Endothelial cell of umbilical vein (primary cell): ENCODE data around the gene C16orf95. TPM values are rescaled to one million over a fixed set of nuclear protein-coding genes. Genes with fewer than 3 reads are reported as not detected.

ENCODE experiments used
- BruUV-seq: library from RNA; stranded (reverse); fragments of 400-500 nt; replicated peaks from 2 replicates; lab custom pipeline; 2021; lab: Mats Ljungman, UMichigan
- CTCF ChIA-PET: fragments of 300-600, 350-600 bp; sonication (Branson Sonifier 250); formaldehyde crosslinking; loops from one replicate; lab custom pipeline; 2021; ENCODE audit warnings: antibody characterized with exemption, inconsistent platforms; lab: Charles Lee
- POLR2A ChIA-PET: fragments of 300-600, 350-600 bp; sonication (Branson Sonifier 250); formaldehyde crosslinking; loops from one replicate; lab custom pipeline; 2021; ENCODE audit warnings: antibody characterized with exemption, inconsistent platforms; lab: Charles Lee
- DNase-seq: peaks from one replicate; pipeline ENCODE4 v3.0.0-alpha.2; 2011; ENCODE audit warnings: low read depth, low spot score
- FAIRE-seq: peaks from 2 replicates; lab custom pipeline; 2011; peaks lifted over from hg19 to GRCh38; lab: Jason Lieb, UNC
- H2AFZ ChIP-seq: 2 replicates; pipeline ENCODE4 v1.6.0; 2012; ENCODE audit warnings: low read depth, low read length, control low read depth, inconsistent platforms
- H3K27ac ChIP-seq: 2 replicates; pipeline ENCODE4 v1.5.1; 2011; ENCODE audit warnings: low read depth, mild to moderate bottlenecking, control low read depth, low read length, moderate library complexity; ENCODE audit not compliant: insufficient read depth
- H3K27me3 ChIP-seq, 2 experiments: 2 replicates each; pipeline versions ENCODE4 v1.6.0 to v1.6.1; 2011; ENCODE audit warnings: low read length in 2 of 2, mixed read lengths in 1 of 2; ENCODE audit not compliant: control insufficient read depth in 2 of 2, insufficient read depth in 2 of 2
- H3K36me3 ChIP-seq, 2 experiments: 2 replicates in 1 of 2; 3 replicates in 1 of 2; pipeline ENCODE4 v1.5.1; 2011; ENCODE audit warnings: low read length in 2 of 2, mild to moderate bottlenecking in 1 of 2, moderate library complexity in 1 of 2; ENCODE audit not compliant: control insufficient read depth in 2 of 2, insufficient read depth in 2 of 2; ENCODE audit errors: extremely low read depth in 1 of 2
- H3K4me1 ChIP-seq: 3 replicates; pipeline ENCODE4 v1.5.1; 2011; ENCODE audit warnings: mild to moderate bottlenecking, low read length; ENCODE audit not compliant: control insufficient read depth, insufficient read depth; ENCODE audit errors: extremely low read depth
- H3K4me2 ChIP-seq: 2 replicates; pipeline ENCODE4 v1.6.1; 2011; ENCODE audit warnings: low read length, control low read depth, mixed read lengths; ENCODE audit not compliant: insufficient read depth
- H3K4me3 ChIP-seq, 3 experiments: fragments of 200-600 bp in 1 of 3; sonication (generic), shearing (Covaris generic) in 1 of 3; replicated peaks in 1 of 3; 2 replicates each; pipeline ENCODE4 v1.5.1; 2011 to 2016; ENCODE audit warnings: control low read depth in 3 of 3, low read length in 3 of 3, mild to moderate bottlenecking in 2 of 3, inconsistent platforms in 1 of 3, low read depth in 1 of 3, moderate library complexity in 1 of 3; ENCODE audit not compliant: insufficient read depth in 1 of 3
- H3K79me2 ChIP-seq: 2 replicates; pipeline ENCODE4 v1.6.0; 2012; ENCODE audit warnings: low read length, inconsistent platforms; ENCODE audit not compliant: control insufficient read depth, insufficient read depth
- H3K9ac ChIP-seq: replicated peaks from 2 replicates; pipeline ENCODE3; 2011; ENCODE audit warnings: low read length, control low read depth; ENCODE audit not compliant: insufficient read depth; ENCODE audit errors: extremely low read depth
- H3K9me1 ChIP-seq: replicated peaks from 3 replicates; pipeline ENCODE4 v1.6.0; 2011; ENCODE audit warnings: mild to moderate bottlenecking, low read length; ENCODE audit not compliant: control insufficient read depth, insufficient read depth; ENCODE audit errors: extremely low read depth
- H3K9me3 ChIP-seq: replicated peaks from 2 replicates; pipeline ENCODE4 v1.5.1; 2012; ENCODE audit warnings: low read length, inconsistent platforms; ENCODE audit not compliant: control insufficient read depth, insufficient read depth
- H4K20me1 ChIP-seq: replicated peaks from 2 replicates; pipeline ENCODE3; 2011; ENCODE audit warnings: mild to moderate bottlenecking, low read length; ENCODE audit not compliant: control insufficient read depth, insufficient read depth; ENCODE audit errors: extremely low read depth
- EZH2 ChIP-seq: IDR thresholded peaks from 2 replicates; pipeline ENCODE4 v1.6.1; 2012; ENCODE audit warnings: borderline replicate concordance, low read depth, mild to moderate bottlenecking, moderate library complexity, low read length, inconsistent platforms; ENCODE audit not compliant: severe bottlenecking
- FOS ChIP-seq: IDR thresholded peaks from 2 replicates; pipeline ENCODE4 v1.6.1; 2011; ENCODE audit warnings: mild to moderate bottlenecking, low read length, moderate library complexity, borderline replicate concordance; ENCODE audit not compliant: insufficient read depth
- GATA2 ChIP-seq: IDR thresholded peaks from 2 replicates; pipeline ENCODE4 v1.7.0; 2011; ENCODE audit warnings: low read depth, mild to moderate bottlenecking, moderate library complexity, mixed read lengths, low read length; ENCODE audit not compliant: insufficient read length, insufficient read depth
- JUN ChIP-seq: IDR thresholded peaks from 2 replicates; pipeline ENCODE4 v1.6.1; 2011; ENCODE audit warnings: borderline replicate concordance, low read depth; ENCODE audit not compliant: insufficient read length, insufficient read depth
- MYC ChIP-seq: IDR thresholded peaks from one replicate; pipeline ENCODE4 v1.6.1; 2011; ENCODE audit warnings: mild to moderate bottlenecking, low read depth, low read length
- POLR2A ChIP-seq: IDR thresholded peaks from 2 replicates; pipeline ENCODE4 v1.6.1; 2012; ENCODE audit warnings: low read depth, mild to moderate bottlenecking, control low read depth, low read length
- POLR2AphosphoS5 ChIP-seq: IDR thresholded peaks from 2 replicates; pipeline ENCODE4 v1.6.1; 2012; ENCODE audit warnings: low read depth, mild to moderate bottlenecking, control low read depth, low read length, moderate library complexity; ENCODE audit not compliant: insufficient read depth
- dilution Hi-C: fragments of 300-500 bp; cut with MboI; formaldehyde crosslinking; loops from one replicate; pipeline ENCODE4 v1.15.0; 2019; ENCODE audit warnings: low sequenced_read_pairs; ENCODE audit not compliant: extremely low pct_ligation_motif_present
- intact Hi-C: fragments of 100-400 bp; cut with micrococcal nuclease; formaldehyde crosslinking; loops from one replicate; pipeline ENCODE4 v1.10.0; 2022
- polyA plus RNA-seq, 4 experiments: library from polyadenylated mRNA; depleted of rRNA in 3 of 4; stranded (reverse) in 3 of 4; unstranded in 1 of 4; fragments of >200 nt; gene quantifications; 2 replicates each; pipeline versions ENCODE4 v1.2.1 to v1.2.3, GENCODE V29; 2011 to 2012; ENCODE audit warnings: missing spikeins in 1 of 4
- total RNA-seq: library from RNA; stranded (reverse); gene quantifications from 2 replicates; pipeline ENCODE4 v1.2.3, GENCODE V29; 2021
- TF ChIP-seq, protein P1 (sequence below): IDR thresholded peaks from 2 replicates; pipeline ENCODE4 v1.6.1; 2011; ENCODE audit not compliant: insufficient read depth, insufficient read length
- TF ChIP-seq, protein P2 (sequence below), 2 donors: IDR thresholded peaks; 1 replicate in 1 of 2; 2 replicates in 1 of 2; pipeline ENCODE4 v1.5.1; 2011; ENCODE audit warnings: low read length in 2 of 2, mild to moderate bottlenecking in 2 of 2, moderate library complexity in 2 of 2, control low read depth in 1 of 2, inconsistent platforms in 1 of 2, low read depth in 1 of 2; ENCODE audit not compliant: insufficient read depth in 1 of 2; ENCODE audit errors: extremely low read depth in 1 of 2

Gene C16orf95
- total and polyA plus RNA-seq, 2 donors (not counting 3 experiments of a cell fraction or from before 2014, with no cell fraction given), result 4.0 to 6.6 TPM

DNA sequence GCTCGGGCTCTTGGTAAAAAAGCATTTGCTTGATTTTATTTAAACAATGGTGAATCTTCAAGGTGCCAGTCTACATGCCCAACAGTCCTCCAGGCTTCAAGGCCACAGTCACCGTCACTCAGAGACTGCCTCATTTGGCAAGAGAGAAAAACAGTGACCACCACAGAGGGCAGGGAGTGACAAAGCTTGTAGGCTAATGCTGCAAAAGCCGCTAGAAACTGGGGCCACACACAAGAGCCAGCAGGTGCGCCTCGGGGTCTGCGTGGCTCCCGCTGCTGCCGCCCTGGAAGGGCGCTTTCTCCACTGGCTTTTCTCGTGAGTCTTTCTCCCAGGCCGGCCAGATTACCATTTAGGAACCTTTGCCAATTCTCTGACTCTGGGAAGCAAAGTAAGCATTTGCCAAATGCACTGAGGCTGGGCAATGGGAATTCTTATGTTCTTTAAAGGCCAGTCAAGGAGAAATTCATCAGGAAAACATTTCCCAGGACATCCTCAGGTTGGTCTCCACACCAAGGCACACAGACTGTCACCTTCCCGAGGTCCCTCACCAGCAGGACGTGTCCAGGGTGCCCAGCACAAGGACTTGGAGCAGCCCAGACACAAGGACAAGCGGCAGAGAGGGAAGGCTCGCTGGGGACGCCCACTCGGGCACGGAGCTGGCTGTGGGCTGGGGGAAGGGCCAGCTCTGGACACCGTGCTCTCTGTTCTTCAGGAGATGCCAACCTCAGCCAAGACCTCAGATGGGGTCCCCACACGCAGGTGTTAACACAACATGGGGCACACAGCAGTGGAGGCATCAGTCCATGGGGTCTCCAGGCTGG lies 12.5 kb upstream of the C16orf95 start:
- Histone ChIP-seq H3K27me3 (no peaks in the 10 kb centered on the region), H4K20me1 (no peaks in the 10 kb centered on the region), H3K4me2 (no peak overlapping the region), H2AFZ (no peak overlapping the region), H3K36me3 (peaks cover 4 to 14% of the 10 kb centered on the region in 2 experiments), H3K9me1 (no peaks in the 10 kb centered on the region), H3K4me3 (no peak overlapping the region), H3K4me1 (no peaks in the 10 kb centered on the region), H3K9ac (no peak overlapping the region), H3K79me2 (no peaks in the 10 kb centered on the region), H3K27ac (no peak overlapping the region), H3K9me3 (no peaks in the 10 kb centered on the region)
- ChIA-PET CTCF (no interaction called here), POLR2A (no interaction called here)
- dilution Hi-C loops, result no loop called here
- intact Hi-C loops, result loop anchor here (5.0 kb wide), 1 partner anchor 38 kb away; no protein-coding TSS in a partner anchor
- TF ChIP-seq, protein P1, sequence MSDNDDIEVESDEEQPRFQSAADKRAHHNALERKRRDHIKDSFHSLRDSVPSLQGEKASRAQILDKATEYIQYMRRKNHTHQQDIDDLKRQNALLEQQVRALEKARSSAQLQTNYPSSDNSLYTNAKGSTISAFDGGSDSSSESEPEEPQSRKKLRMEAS, result no peak
- no peak for TF ChIP-seq JUN
- no peak for TF ChIP-seq POLR2AphosphoS5
- TF ChIP-seq, protein P2, sequence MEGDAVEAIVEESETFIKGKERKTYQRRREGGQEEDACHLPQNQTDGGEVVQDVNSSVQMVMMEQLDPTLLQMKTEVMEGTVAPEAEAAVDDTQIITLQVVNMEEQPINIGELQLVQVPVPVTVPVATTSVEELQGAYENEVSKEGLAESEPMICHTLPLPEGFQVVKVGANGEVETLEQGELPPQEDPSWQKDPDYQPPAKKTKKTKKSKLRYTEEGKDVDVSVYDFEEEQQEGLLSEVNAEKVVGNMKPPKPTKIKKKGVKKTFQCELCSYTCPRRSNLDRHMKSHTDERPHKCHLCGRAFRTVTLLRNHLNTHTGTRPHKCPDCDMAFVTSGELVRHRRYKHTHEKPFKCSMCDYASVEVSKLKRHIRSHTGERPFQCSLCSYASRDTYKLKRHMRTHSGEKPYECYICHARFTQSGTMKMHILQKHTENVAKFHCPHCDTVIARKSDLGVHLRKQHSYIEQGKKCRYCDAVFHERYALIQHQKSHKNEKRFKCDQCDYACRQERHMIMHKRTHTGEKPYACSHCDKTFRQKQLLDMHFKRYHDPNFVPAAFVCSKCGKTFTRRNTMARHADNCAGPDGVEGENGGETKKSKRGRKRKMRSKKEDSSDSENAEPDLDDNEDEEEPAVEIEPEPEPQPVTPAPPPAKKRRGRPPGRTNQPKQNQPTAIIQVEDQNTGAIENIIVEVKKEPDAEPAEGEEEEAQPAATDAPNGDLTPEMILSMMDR (IDR thresholded peaks at IDR 0.05; ENCODE audit: extremely low read depth in 1 of 2, insufficient read depth in 1 of 2, low read depth in 1 of 2, low read length in 2 of 2), result no peak
- no peak for TF ChIP-seq MYC
- TF ChIP-seq POLR2A, result no peak
- TF ChIP-seq EZH2, result no peak
- TF ChIP-seq GATA2, result no peak
- TF ChIP-seq FOS, result no peak
- DNase-seq (no peak), FAIRE-seq (no peak)
- no TSS peak for BruUV-seq
